Muscle of leg (tissue), 11 donors: ENCODE data around the gene SKI. TPM values are rescaled to one million over a fixed set of nuclear protein-coding genes. Genes with fewer than 3 reads are reported as not detected.
"Not testable (repeated sequence)": the region's sequence is repeated elsewhere in the genome, so short reads cannot be mapped to it uniquely, and the experiment has no call there.

ENCODE experiments used
- DNase-seq: peaks from one replicate; pipeline ENCODE4 v3.0.0; 2013
- H3K27ac ChIP-seq: one replicate; pipeline ENCODE4 v1.5.1; 2013; ENCODE audit warnings: mild to moderate bottlenecking, low read length, control low read depth
- H3K27me3 ChIP-seq: one replicate; pipeline ENCODE4 v1.6.1; 2013; ENCODE audit warnings: low read length; ENCODE audit not compliant: control insufficient read depth, insufficient read depth
- H3K36me3 ChIP-seq: one replicate; pipeline ENCODE4 v1.6.1; 2013; ENCODE audit warnings: low read length; ENCODE audit not compliant: control insufficient read depth, insufficient read depth
- H3K4me1 ChIP-seq: one replicate; pipeline ENCODE4 v1.6.1; 2013; ENCODE audit warnings: low read length; ENCODE audit not compliant: control insufficient read depth, insufficient read depth
- H3K4me3 ChIP-seq: one replicate; pipeline ENCODE4 v1.5.1; 2013; ENCODE audit warnings: low read length, control low read depth
- H3K9me3 ChIP-seq: replicated peaks from 2 replicates; pipeline ENCODE4 v1.6.1; 2013; ENCODE audit warnings: low read depth, low read length; ENCODE audit not compliant: control insufficient read depth
- WGBS: methylation state at CpG from one replicate; pipeline ENCODE4 v1.1.5; 2013; ENCODE audit warnings: missing lambda C conversion rate; ENCODE audit not compliant: insufficient coverage; 5-methylcytosine and 5-hydroxymethylcytosine counted together
- polyA plus RNA-seq, 8 donors: library from polyadenylated mRNA; unstranded; fragments of 120-200 nt; gene quantifications; one replicate each; pipeline versions ENCODE4 v1.2.1 to v1.2.3, GENCODE V29; 2013; ENCODE audit warnings: inconsistent platforms in 1 of 8, low replicate concordance in 1 of 8; ENCODE audit not compliant: insufficient read length in 8 of 8, insufficient read depth in 1 of 8
- total RNA-seq: library from RNA; stranded (reverse); fragments of 120-200 nt; gene quantifications from one replicate; pipeline ENCODE4 v1.2.4, GENCODE V29; 2013

Gene SKI
- total and polyA plus RNA-seq, 9 donors, result 16.8 to 83.2 (median 65.5) TPM

- peaks cover 76% of the 10 kb centered on the region for H3K4me1 ChIP-seq
- 92% methylated on average over 21 of the region's 23 CpGs for WGBS
- no peak for DNase-seq
- H3K36me3 ChIP-seq, result peaks cover 19% of the 10 kb centered on the region
- no peaks in the 10 kb centered on the region for H3K9me3 ChIP-seq
- H3K27ac ChIP-seq, result no peak overlapping the region
- H3K27me3 ChIP-seq, result no peaks in the 10 kb centered on the region
- no peak overlapping the region for H3K4me3 ChIP-seq
Measured at GRCh38 chr1:2253797-2254480, 25.8 kb downstream of the SKI start.

- Histone ChIP-seq H3K9me3 (no peaks in the 10 kb centered on the region), H3K4me1 (peaks cover 72% of the 10 kb centered on the region), H3K27ac (peak overlapping the region; percentile 87), H3K27me3 (no peaks in the 10 kb centered on the region), H3K4me3 (no peak overlapping the region), H3K36me3 (peaks cover 19% of the 10 kb centered on the region)
- no peak for DNase-seq
- 96% methylated on average over 6 of the region's 6 CpGs for WGBS
Measured at GRCh38 chr1:2255047-2255419, 26.9 kb downstream of the SKI start.

- Histone ChIP-seq H3K27me3 (no peaks in the 10 kb centered on the region), H3K36me3 (peaks cover 19% of the 10 kb centered on the region), H3K4me3 (no peak overlapping the region), H3K9me3 (no peaks in the 10 kb centered on the region), H3K4me1 (peaks cover 66% of the 10 kb centered on the region), H3K27ac (peak overlapping the region; percentile 87)
- WGBS, result 33% methylated on average over 4 of the region's 5 CpGs
- DNase-seq, result peak; percentile 83
Measured at GRCh38 chr1:2255420-2256369, 27.6 kb downstream of the SKI start.

- WGBS, result 84% methylated on average over 17 of the region's 22 CpGs
- H3K27ac ChIP-seq, result peak overlapping the region; percentile 87
- H3K36me3 ChIP-seq, result peaks cover 19% of the 10 kb centered on the region
- peaks cover 57% of the 10 kb centered on the region for H3K4me1 ChIP-seq
- no peak overlapping the region for H3K4me3 ChIP-seq
- DNase-seq, result no peak
- H3K9me3 ChIP-seq, result no peaks in the 10 kb centered on the region
- no peaks in the 10 kb centered on the region for H3K27me3 ChIP-seq
Measured at GRCh38 chr1:2256435-2257244, 28.5 kb downstream of the SKI start.

GRCh38 chr1:2257245-2257627, 29.1 kb downstream of the SKI start:
- H3K27ac ChIP-seq, result peak overlapping the region; percentile 87
- WGBS, result 52% methylated on average over 14 of the region's 20 CpGs
- DNase-seq, result peak; percentile 82
- no peak overlapping the region for H3K4me3 ChIP-seq
- peaks cover 19% of the 10 kb centered on the region for H3K36me3 ChIP-seq
- no peaks in the 10 kb centered on the region for H3K27me3 ChIP-seq
- H3K9me3 ChIP-seq, result no peaks in the 10 kb centered on the region
- peaks cover 51% of the 10 kb centered on the region for H3K4me1 ChIP-seq

GRCh38 chr1:2258122-2258681, 30.1 kb downstream of the SKI start:
- no peak for DNase-seq
- Histone ChIP-seq H3K27me3 (no peaks in the 10 kb centered on the region), H3K27ac (no peak overlapping the region), H3K4me3 (no peak overlapping the region), H3K36me3 (peaks cover 16% of the 10 kb centered on the region), H3K4me1 (peaks cover 42% of the 10 kb centered on the region), H3K9me3 (no peaks in the 10 kb centered on the region)
- WGBS, result 59% methylated on average over 11 of the region's 13 CpGs

- Histone ChIP-seq H3K27me3 (no peaks in the 10 kb centered on the region), H3K27ac (no peak overlapping the region), H3K4me3 (no peak overlapping the region), H3K4me1 (peaks cover 38% of the 10 kb centered on the region), H3K9me3 (no peaks in the 10 kb centered on the region), H3K36me3 (peaks cover 10% of the 10 kb centered on the region)
- DNase-seq, result no peak
- WGBS, result 85% methylated on average over 9 of the region's 9 CpGs
Measured at GRCh38 chr1:2258996-2259395, 30.9 kb downstream of the SKI start.

- 71% methylated on average over 24 of the region's 28 CpGs for WGBS
- H3K9me3 ChIP-seq, result no peaks in the 10 kb centered on the region
Measured at GRCh38 chr1:2259668-2260402, 31.7 kb downstream of the SKI start.

GRCh38 chr1:2260470-2260869, 32.4 kb downstream of the SKI start:
- not testable (repeated sequence) for H3K9me3 ChIP-seq, H3K4me3 ChIP-seq, DNase-seq, H3K27ac ChIP-seq, H3K27me3 ChIP-seq, H3K36me3 ChIP-seq
- WGBS, result 98% methylated on average over 4 of the region's 7 CpGs
- peaks cover 35% of the 10 kb centered on the region for H3K4me1 ChIP-seq

More at GRCh38 chr1:2259668-2260402, 31.7 kb downstream of the SKI start:
- Histone ChIP-seq H3K4me3 (no peak overlapping the region), H3K4me1 (peaks cover 38% of the 10 kb centered on the region), H3K27me3 (no peaks in the 10 kb centered on the region), H3K36me3 (peaks cover 3% of the 10 kb centered on the region), H3K27ac (no peak overlapping the region)
- DNase-seq, result no peak
